ENCODE results near the gene TMEM151A. TPM values are rescaled to one million over a fixed set of nuclear protein-coding genes. Genes with fewer than 3 reads are reported as not detected.

The TMEM151A gene
- total RNA-seq, 4 donors from 2014 or later: not detected

DNA sequence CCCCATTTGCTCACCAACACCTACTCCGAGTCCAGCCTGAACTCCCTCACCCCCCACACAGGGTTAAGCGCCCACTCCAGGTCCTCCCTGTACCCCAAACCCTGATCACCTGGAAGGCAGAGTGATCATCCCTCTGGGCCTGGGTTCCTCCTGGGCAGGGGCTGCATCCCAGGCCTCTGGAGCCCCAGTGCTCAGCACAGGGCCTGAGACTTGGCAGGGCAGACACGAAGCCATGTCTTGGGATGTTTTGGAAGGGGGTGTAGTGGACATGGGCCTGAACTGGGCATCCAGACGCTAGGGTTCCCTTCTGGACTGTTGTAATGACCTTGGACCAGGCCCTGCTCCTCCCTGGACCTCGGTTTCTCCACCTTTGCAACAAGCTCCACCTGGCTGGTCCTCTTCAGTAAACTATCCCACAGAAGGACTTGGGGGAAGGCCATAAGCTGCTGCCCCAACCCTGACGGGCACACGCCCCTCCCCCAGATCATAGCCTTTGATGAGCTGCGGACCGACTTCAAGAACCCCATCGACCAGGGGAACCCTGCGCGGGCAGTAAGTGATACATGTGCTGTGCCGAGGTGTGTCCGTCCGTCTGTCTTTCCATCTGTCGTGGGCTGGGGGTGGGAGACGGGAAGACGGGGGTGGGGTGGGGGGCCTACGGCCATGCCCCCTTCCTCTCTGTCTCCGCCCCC, 9.8 kb upstream of the TMEM151A start:
- TF ChIP-seq, protein P1, sequence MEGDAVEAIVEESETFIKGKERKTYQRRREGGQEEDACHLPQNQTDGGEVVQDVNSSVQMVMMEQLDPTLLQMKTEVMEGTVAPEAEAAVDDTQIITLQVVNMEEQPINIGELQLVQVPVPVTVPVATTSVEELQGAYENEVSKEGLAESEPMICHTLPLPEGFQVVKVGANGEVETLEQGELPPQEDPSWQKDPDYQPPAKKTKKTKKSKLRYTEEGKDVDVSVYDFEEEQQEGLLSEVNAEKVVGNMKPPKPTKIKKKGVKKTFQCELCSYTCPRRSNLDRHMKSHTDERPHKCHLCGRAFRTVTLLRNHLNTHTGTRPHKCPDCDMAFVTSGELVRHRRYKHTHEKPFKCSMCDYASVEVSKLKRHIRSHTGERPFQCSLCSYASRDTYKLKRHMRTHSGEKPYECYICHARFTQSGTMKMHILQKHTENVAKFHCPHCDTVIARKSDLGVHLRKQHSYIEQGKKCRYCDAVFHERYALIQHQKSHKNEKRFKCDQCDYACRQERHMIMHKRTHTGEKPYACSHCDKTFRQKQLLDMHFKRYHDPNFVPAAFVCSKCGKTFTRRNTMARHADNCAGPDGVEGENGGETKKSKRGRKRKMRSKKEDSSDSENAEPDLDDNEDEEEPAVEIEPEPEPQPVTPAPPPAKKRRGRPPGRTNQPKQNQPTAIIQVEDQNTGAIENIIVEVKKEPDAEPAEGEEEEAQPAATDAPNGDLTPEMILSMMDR (IDR thresholded peaks at IDR 0.05; ENCODE audit: low read depth): no peak

DNA sequence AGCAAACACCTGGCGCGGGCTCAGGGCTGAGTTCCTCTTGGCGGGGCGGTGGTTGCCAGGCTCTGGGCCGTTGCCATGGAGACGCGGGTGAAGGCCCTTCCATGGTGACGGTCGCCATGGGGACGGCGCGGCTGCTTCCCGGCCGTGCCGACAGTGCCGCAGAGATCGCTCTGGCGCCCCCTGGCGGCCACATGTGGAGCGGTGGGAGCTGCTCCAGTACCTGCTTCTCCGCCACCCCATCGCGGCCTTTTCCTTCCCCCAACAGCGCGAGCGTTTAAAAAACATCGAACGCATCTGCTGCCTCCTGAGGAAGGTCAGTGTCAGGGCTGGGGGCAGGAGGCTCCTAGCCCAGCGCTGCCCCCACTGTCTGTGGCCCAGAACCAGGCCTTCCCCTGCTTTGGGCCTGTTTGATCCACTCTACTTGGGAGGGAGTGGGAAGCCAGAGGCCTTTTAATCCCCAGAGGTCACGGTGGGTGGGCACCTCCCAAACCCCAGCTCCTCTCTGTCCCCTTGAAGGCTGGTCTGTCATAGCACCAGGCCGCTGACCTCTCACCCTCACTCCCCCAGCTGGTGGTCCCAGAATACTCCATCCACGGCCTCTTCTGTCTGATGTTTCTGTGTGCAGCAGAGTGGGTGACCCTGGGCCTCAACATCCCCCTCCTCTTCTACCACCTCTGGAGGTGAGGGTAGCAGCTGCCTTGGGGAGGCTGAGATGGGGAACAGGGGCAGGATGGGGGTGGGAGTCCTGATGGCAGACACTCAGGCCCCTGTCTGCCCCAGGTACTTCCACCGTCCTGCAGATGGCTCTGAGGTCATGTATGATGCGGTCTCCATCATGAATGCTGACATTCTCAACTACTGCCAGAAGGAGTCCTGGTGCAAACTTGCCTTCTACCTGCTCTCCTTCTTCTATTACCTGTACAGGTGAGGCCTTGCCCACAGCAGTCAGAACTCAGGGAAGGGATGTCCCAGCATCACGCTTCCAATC, 8.9 kb upstream of the TMEM151A start:
- TF ChIP-seq, protein P1 (IDR thresholded peaks at IDR 0.05; ENCODE audit: low read depth): no peak

DNA sequence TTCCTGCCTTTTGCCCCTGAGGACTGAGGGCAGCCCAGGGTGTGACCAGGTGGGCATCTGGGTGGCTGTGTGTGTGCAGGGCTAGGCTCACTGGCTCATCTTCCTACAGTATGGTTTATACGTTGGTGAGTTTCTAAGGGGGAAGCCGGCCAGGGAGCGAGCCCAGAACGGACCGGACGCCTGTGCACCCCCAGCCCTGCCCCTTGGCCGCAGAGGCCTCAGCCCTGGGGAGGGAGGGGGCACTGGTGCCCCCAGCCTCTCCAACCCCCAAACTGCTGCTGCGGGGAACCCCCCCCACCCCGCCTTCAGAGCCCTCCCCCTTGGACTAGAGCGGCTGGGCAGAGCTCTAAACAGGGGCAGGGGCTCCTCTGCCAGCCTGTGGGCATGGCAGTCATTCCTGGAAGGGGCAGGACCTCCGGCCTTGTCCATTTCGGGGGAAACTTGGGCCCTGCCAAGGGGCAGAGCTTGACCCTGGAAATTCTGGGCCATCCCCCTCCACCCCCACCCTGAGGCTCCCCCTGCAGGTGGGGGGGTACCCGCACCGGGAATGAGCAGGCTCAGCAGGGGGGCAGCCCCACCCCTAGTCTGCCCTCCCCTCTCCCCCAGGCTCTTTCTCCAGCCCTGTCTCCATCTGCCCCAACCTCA, 8.1 kb upstream of the TMEM151A start:
- TF ChIP-seq, protein P1 (IDR thresholded peaks at IDR 0.05; ENCODE audit: low read depth): no peak

DNA sequence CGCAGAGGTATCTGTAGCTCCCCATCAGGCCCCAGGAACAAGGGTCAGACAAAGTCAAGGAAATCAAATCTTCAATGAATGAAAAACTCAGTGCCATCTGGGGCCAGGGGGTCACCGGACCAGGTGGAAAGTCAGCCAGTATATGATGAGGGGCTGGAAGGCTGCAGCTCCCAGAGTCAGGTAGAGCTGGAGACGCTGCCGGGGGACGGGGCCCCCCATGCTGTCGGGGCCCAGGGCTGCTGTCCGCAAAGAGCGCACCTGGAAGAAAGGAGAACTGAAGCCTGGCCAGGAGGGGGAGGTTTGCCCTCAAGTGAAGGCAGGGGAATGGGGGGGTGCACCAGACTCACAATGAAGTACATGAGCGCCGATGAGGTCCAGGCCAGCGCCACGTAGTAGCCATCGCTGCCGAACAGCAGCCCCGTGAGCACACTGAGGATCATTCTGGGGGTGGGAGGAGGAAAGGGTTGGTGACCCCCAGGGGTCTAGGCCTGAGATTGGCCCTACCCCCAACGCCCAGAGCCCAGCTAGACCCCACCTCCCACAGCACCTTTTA, 7.1 kb upstream of the TMEM151A start:
- TF ChIP-seq, protein P1 (IDR thresholded peaks at IDR 0.05; ENCODE audit: low read depth): no peak

DNA sequence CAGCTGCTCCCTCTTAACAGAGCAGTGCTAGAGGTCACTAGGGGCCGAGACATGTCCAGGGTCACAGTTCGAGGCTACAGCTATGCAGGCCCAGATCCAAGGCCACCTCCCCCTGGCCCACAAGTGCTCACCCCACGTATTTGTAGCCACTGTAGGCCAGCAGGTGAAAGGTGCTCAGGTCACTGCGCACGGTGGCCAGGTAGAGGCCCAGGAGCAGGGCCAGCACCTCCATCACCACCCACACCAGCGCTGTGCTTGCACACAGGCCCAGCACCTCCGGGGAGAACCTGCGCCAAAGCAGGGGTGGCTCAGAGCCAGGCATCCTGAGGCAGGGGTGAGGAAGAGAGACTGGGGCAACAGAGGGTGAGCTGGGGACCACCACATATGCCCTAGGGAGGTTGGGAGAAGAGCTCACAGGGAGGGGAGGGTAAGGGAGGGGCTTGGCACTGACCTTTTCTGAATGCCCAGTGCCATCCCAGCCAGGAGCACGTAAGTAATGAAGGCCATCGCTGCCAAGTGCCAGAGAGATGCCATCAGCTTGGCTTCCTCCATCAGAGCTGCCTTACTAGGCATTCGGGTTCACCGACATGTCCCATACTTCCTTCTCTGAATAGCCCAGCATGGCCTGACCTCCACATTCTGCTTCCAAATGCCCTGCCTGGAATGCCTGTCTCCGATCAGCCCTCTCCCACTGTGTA, 6.3 kb upstream of the TMEM151A start:
- TF ChIP-seq, protein P1 (IDR thresholded peaks at IDR 0.05; ENCODE audit: low read depth): no peak

DNA sequence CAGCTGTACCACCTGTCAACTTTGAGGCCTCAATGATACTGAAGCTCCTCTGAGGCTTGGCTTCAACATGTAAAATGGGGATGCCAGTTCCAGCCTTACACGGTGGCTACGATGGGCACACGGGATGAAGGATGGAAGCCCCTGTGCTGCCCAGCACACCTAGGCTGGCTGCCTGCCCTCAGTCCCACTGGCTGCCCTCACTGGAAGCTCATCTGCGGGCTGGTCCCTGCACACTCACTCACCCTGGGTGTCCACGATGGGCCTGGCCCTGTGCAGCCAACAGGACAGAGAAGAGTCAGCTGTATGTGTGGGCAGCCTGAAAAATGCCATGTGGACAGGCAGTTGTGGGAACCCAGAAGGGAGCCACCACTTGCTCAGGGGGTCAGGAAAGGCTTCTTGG, 5.0 kb upstream of the TMEM151A start:
- TF ChIP-seq, protein P1 (IDR thresholded peaks at IDR 0.05; ENCODE audit: low read depth): no peak
